Stimulated activated CD8-positive, alpha-beta memory T cell treated with anti-CD3 and anti-CD28 coated beads, Interleukin-12 subunit alpha, Interleukin-12 subunit beta, amount 100 ng/mL, for 4 hours (primary cell): ENCODE results near the gene ACTA2.
"Not testable (repeated sequence)": the region's sequence is repeated elsewhere in the genome, so short reads cannot be mapped to it uniquely, and the experiment has no call there.

Experiments
- DNase-seq: peaks from one replicate; pipeline ENCODE4 v3.0.0-alpha.2; 2020; ENCODE audit warnings: low read depth

The ACTA2 gene

DNA sequence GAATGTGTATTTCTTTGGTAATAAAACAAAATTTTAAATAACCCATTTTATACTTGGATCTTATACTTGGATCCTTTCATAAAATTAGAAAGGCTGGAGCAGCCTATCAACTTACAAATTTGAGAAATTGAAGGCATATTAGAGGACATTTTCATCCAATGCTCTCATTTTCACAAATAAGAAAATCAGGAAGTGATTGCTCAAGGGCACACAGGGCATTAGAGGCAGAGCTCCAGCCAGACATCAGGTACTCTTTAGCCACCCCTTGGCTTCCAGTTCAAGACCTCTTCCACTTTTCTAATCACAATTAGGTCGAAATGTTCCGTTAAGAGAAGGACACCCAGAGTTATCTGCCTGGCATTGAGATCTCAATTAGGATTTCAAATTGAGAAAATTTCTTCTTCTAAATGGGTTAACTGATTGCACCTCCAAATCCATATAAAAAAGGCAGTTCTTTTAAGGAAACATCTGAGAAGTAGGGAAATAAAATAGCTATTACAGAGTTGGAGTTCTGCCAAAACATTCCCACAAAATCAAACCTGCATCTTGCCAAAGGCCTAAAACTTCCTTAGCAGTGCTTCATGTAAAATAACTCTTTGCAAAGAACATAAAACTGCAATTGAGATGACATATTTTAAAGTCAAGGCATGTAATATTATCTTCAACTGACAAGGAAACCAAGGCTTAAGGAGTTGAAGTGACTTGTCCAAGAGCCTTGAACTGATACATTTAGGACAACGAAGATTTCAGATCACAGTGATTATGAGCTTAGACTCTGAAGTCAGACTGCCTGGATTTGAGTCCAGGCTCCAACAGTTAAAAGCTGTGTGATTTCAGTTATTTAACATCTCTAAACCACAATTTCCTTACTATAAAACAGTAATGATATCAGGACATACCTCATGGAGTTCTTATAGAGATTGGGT is 2.4 kb downstream of the ACTA2 start:
- DNase-seq, result no peak

DNA sequence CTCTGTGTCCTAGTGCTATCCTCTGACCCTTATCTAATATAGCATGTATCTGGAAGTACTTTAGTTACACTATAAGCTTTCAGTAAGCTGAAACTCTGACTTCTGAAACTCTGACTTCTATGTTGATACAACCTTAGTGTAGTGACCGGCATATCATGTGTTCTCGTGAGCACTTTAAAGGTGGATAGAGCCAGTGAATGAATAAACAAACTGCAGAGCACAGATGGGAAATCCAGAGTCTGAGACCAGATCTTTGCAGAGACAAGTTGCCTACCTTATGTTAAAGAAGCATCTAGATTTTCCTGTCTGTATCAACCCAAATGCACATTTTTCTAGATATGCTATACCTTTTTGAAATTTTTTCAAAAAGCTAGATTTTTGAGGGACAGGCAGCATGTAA is 3.5 kb downstream of the ACTA2 start:
- no peak for DNase-seq

DNA sequence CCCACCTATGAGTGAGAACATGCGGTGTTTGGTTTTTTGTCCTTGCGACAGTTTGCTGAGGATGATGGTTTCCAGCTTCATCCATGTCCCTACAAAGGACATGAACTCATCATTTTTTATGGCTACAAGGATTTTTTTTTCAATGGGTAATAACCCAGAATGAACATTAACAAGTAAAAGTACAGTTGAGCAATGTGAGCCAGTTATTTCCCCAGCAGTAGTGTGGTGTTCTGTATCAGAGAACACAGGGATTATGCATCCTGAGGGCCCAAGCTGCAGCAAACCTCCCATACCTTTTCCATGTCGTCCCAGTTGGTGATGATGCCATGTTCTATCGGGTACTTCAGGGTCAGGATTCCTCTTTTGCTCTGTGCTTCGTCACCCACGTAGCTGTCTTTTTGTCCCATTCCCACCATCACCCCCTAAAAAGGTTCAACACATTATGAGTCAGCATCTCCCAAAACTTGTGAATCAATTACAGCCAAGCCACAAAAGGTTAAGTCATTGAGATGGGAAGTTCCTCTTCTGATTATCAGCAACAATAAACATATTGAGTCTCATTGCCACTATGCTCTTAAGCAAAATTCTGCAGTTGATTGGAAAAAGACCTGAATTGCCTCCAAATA is 5.5 kb downstream of the ACTA2 start:
- no peak for DNase-seq

DNA sequence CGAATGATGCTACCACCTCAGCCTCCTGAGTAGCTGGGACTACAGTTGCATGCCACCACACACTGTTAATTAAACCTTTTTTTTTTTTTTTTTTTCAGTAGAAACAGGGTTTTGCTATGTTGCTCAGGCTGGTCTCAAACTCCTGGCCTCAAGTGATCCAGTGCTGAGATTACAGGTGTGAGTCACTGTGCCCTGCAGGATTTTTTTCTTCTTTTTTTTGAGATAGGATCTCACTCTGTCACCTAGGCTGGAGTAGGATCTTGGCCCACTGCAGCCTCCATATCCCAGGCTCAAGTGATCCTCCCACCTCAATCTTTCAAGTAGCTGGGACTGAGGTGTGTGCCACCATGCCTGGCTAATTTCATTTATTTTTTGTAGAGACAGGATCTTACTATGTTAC is 6.4 kb downstream of the ACTA2 start:
- no peak for DNase-seq

DNA sequence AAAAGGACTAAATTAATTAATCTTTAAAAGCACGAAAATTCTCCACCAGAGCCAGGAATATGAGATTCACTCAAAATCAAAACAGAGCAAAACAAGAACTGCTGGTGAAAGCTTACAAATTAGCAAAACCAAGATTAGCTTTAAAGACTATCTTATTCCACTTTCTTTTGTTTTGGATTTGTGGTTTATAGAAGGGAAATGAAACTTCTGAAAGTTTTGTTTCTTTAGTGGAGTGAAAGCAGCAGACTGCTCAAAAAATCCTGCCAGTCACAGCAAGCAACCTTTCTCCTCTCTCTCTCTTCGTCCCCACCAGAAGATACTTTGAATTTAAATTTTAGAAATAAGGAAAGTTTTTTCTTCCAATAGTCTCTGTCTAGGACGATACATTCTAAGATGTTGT is 7.8 kb downstream of the ACTA2 start:
- DNase-seq, result no peak

DNA sequence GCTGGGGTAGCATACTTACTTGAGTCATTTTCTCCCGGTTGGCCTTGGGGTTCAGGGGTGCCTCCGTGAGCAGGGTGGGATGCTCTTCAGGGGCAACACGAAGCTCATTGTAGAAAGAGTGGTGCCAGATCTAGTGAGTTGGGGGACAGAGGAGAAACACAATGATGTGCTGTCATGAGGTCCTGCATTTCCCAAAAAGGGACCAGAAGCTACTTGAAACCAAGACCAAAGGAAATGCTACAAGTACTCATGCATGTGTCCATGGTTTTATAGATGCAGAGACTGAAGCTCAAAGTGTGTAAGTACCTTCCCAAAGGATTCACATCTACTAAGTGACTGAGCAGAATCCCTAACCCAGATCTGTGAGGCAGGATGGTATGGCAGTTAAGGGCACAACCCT is 8.8 kb downstream of the ACTA2 start:
- no peak for DNase-seq

DNA sequence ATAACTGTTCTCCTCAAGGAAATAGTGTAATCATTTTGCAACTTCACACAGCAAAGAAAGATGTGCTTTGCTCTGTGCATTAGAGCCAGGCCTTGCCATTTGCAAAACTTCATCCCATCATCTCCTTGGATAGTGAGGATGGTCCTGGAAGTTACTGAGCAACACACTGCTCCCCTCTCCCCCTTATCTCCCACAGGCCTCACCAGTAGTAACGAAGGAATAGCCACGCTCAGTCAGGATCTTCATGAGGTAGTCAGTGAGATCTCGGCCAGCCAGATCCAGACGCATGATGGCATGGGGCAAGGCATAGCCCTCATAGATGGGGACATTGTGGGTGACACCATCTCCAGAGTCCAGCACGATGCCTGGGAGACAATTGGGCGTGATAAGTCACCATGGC is 11.5 kb downstream of the ACTA2 start:
- no peak for DNase-seq

DNA sequence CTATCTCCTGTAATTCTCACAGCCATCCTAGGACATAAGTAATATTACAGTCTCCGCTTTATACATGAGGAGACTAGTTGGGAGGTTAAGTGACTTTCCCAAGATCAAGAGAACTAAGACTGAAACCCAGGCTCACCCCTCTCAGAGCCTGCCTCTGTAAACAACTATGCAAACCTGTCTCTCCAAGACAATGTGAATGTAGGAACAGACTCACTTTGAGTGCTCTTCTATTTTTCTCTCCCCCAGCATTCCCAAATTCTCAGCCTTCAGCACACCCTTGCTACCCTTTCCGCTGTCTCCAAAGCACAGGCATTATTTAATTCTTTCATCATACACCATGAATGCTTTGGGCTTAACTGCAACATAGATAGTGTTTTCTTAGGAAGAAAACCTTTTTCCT is 13.6 kb downstream of the ACTA2 start:
- DNase-seq, result no peak

DNA sequence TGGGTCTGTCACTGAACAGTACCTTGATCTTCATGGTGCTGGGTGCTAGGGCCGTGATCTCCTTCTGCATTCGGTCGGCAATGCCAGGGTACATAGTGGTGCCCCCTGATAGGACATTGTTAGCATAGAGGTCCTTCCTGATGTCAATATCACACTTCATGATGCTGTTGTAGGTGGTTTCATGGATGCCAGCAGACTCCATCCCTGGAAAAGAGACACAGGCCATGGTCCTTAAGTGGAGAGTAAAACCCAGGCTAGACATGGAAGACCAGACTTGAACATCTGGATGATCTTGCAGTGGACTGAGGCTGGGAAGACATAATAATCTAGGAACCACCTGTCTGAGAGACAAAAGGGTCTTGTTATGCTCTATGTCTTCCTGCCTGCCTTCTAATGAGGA is 14.5 kb downstream of the ACTA2 start:
- no peak for DNase-seq

DNA sequence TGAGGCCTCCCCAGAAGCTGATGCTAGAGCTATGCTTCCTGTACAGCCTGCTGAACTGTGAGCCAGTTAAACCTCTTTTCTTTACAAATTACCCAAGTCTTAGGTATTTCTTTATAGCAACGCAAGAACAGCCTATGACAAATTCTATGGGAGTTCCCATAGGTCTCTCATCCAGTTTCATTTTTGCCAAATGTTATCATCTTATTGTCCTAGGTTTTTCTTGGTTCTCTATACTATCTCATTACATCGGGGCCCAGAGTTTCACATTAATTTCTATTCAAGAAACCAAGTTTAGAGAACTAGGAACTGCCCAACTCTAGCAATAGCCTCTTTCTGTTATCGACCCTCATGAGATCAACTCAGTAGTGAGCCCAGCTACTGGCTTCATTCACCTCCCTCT is 15.9 kb downstream of the ACTA2 start:
- no peak for DNase-seq

DNA sequence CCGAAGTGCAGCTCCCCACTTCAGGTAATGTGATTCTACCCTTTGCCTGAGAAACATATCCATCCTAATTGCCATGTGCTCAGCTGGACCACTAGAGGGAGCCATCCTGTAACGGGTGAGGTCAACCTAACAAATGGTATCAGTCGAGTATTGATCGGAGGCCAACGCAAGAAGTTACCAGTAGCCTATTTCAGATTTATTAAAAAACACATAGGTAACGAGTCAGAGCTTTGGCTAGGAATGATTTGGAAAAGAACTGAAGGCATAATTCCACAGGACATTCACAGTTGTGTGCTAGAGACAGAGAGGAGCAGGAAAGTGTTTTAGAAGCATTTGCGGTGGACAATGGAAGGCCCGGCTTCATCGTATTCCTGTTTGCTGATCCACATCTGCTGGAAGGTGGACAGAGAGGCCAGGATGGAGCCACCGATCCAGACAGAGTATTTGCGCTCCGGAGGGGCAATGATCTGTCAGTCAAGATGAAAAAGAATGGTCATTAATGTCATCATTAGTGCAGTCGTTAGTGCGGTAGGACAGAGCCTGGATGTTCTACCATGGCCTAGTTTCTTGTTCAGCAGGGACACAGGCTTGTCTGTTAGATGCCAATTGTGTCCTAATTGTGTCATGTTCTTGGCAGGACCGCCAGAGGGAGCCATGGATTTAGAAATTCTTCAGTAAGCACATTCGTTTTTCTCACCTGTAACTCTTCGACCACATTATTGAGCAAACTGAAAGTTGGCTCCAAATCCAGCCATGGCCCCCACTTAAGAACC is 17.5 kb downstream of the ACTA2 start:
- DNase-seq, result peak; percentile 33

DNA sequence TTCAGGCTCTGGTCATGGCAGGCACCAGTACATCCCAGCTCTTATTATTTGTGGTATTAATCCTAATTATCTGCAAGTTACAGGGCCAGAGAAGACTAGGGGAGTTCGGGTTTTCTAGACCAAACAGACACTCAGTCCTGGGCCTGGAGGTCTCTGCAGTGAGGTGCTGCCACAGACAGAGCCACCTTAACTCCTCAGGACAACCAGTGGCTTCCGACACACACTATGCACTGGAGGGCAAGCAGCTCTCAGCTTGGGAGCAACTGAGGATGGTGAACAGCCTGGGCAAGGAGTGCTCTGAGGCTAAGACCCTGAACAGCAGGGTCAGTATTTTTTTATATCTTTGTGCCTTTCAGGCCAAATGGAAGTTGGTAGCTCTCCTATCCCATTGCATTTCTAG is 19.0 kb downstream of the ACTA2 start:
- DNase-seq, result no peak

DNA sequence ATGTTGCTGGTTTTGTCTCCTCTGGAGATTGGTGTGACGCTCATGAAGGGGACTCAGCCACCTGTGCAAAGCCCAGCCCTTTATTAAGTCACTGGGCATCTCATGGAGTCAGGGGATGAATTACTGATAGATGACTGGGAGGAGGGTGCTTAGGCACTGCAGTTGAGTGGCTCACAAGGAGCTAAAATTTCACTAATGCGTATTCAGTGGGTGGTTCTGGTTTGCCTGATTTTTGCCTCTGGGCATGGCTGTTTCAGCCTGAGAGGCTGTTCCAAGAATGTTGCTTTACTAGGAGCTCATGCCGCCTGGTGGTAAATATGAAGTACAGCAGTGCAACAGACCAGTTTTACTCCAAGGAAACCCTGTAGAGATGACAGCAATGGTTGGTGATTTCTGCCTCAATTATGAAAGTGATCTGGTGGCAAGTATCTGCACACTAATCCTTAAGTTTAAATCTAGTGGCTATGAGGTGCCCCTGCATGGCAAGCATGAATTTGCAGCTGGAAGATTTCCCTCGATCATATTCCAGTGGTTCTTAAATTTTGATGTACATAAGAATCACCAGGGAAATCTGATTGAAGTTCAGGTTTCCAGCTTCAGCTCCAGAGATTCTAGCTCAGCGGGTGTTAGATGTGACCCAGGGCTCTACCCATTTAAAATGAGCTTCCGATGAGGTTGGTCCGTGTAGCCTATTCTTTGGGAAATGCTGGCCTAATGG is 19.9 kb downstream of the ACTA2 start:
- DNase-seq, result no peak

DNA sequence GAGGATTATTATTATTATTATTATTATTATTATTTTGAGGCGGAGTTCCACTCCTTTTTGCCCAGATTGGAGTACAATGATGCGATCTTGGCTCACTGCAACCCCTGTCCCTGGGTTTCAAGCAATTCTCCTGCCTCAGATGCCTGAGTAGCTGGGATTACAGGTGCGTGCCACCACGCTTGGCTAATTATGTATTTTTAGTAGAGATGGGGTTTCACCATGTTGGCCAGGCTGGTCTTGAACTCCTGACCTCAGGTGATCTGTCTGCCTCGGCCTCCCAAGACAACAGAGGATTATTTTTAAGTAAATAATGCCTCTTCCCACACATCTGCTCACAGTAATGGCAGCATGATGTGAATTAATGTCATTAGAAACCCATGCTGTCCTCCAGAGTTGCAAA is 20.5 kb downstream of the ACTA2 start:
- not testable (repeated sequence) for DNase-seq

DNA sequence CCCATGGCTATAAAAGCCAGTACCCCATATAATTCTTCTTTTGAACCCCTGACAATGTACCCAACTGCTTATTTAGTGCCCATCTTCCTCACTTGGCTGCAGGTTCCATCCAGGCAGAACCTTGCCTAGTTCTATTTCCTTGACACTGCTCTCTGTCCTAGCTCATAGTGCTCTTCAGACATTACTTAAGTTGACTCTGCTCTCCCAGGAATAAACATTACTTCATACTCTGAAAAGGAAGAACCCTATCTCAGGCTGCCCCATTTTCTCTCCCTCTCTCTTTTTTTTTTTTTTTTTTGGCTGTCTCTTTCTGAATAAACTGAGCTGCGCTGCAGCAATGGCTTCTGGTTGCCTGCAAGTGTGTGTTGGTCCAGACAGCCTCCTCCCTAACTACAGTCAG is 21.0 kb downstream of the ACTA2 start:
- DNase-seq, result no peak

DNA sequence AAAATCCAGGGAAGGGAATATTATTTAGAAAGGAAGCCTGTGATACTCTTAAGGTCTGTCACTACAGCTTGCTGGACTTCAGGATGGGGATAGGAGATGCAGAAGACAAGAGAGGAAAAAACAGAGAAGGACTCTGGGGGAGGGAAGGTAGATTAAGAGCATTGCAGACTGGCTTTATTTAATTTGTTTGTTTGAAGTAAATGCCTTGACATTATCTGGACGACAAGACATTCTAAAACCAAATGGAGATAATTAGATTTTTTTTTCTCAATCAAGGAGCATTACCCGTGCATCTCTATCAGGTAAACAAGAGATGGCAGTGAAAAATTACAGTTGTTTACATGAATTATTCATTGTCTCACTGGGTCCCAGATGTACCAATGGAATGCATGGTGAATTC is 24.3 kb downstream of the ACTA2 start:
- no peak for DNase-seq

DNA sequence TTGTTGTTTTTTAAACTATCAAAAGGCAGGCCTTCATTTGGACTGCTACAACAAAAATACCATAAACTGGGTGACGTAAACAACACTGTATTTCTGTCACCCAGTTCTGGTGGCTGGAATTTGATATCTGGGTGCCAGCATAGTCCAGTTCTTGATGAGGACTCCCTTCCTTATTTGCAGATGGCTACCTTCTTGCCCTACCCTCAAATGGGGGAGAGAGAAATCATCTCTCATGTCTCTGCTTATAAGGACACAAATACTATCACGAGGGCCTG is 25.2 kb downstream of the ACTA2 start:
- DNase-seq, result no peak

DNA sequence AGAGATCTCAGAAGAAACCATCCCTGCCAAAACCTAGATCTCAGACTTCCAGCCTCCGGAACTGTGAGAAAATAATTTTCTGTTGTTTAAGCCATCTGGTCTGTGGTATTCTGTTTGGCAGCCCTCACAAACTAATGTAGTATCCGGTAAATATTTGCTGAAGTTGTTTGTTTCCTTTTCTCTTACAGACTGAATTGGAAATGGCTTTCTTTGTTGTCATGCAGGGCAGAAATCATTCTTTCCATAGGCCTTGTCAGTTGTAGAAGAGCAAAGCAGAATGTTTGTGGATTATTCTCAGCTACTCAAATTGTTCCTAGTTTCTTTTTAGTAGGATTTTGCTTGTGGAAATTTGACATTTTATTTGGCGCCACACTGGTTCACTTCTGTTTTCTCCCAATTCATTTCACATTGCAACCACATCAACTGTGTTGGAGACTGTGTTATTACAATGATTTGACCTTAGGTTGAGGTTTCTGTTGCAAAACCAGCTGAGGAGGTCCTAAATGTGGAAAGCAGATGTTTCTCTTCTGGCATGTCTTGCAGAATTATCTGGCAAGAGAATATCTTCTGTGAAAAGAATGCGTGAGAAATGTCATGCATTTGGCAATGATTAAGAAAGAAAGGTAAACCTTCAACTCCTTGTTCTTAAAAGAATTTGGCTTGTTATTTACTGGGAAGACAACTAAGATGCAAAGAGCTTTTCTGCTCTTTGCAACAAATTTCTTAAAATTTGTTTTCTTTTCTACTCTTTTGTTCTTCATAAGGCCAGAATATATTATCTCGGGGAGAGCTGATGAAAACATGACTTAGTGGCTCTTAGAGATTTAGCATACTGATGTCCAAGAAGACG is 25.8 kb downstream of the ACTA2 start:
- no peak for DNase-seq

DNA sequence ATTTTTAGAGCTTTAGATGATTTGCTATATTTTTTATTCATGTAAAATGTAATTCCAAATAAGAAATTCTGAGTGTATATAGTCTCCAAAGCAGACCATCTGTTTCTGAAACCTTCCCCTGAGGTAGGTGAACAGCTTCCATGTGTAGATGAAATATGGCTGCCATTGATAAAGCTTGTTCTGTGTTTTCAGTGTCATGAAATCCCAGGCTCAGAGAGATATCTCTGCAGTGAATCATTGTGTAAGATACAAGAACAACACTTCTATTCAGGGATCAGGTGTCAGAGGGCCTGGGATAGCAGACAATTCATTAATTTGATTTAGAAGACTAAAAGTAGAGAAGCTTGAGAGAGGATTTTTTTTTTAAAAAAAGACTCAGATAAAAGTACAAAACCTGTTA is 29.1 kb downstream of the ACTA2 start:
- DNase-seq, result no peak

DNA sequence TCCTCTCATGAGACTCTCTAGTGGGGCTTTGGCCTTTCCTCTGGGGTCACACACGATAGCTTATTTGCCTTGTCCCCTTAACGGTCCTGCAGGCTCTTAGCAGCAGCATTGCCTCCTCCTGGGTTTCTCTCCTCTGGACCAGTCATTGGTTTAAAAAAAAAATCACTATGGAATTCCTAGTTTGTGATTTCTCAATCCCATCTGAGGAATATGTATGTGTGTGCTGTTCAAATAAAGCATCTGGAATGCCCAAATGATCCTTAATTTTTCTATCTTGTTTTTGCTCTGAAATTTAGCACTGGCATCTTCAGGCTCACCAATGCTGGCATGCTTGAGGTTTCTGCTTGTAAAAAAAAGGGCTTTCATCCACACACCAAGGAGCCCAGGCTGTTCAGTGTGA is 30.5 kb downstream of the ACTA2 start:
- DNase-seq, result no peak

DNA sequence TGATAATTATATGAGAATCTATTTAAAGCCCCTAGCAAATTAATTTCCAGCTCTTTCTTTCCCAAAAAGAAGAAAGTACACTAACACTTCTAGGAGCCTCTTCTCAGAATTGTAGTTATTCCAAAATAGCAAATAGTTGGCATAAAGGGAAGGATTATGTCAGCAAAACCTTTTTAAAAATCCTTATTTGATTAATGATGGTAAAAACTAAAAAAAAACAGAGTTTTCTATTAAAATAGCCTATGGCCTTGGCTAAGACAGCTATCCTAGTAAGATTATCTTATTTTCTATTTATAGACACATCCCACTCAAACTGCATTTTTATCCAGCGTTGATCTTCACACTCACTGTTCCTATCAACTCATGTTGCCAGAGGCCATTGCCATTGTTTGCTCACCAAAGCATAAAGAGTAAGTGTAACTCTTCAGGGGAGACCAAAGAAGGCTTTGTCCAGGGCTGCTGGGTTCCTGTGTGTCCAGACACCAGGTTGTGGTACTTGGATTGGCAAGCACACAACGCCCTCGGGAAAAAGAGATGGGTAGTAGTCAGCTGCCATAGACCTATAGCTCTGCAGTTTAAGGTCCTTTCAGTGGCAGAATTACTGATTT is 31.5 kb downstream of the ACTA2 start:
- no peak for DNase-seq
